ENCODE results near the gene ZMYND8.

DNA sequence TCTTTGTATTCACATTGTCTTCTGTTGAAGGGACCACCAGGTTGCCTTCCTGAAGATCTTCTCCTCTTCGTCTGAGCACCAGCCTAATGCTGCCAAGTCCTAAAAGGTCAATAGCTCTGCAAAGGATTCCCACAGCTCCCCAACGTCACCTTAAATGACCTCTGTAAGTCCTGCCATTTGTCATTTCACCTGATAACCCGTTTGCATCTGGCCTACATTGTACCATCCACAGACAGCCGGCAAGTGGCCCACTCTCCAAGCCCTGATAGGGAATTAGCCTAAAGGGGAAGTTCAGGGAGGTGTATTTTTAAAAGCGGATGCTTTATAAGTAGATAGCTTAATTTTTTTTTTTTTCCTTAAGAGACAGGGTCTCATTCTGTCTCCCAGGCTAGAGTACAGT lies 127.8 kb downstream of the ZMYND8 start:
- TF ChIP-seq L3MBTL2 (conservative IDR thresholded peaks at IDR 0.05): no peak
- TF ChIP-seq FOXA1 (IDR thresholded peaks at IDR 0.05): no peak
- TF ChIP-seq ELF4 (IDR thresholded peaks at IDR 0.05): no peak
- no peak for TF ChIP-seq FOXK2 (IDR thresholded peaks at IDR 0.05)
- TF ChIP-seq ZNF384 (IDR thresholded peaks at IDR 0.05): no peak
